T-helper 22 cell (primary cell): ENCODE data around the gene METTL23.

Experiments
- DNase-seq: peaks from one replicate; pipeline ENCODE4 v3.0.0-alpha.2; 2020; ENCODE audit warnings: low read depth

Gene METTL23

DNA sequence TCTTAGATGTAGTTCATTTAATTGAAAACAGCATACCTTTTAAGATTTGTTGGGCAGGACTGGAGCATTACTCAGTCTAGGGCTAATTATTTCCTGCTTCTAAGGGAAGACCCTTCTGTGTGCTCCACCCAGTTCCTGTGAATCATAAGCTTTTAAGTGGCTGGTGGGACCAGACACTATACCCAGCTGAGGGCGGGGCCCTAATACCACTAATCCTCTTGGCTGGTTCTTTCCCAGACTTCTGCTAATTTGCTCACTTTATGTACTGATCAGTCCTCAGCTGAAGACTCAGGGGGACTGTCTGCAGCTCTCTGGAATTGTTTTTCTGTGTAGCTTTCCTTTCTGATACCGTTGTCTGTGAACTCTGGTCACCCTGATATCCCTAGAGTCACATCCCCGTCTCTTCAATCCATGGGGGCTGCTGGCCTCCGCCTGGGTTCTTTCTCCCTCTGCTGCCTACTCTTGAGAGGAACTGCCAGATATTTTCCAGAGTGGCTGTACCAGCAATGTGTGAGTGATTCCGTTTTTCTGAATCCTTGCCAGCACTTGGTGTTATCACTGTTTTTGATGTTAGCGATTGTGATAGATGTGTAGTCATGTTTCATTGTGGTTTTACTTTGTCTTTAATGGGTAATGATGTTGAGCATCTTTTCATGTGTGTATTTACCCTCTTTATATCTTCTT is 46.3 kb downstream of the METTL23 start:
- DNase-seq = peak; percentile 76

DNA sequence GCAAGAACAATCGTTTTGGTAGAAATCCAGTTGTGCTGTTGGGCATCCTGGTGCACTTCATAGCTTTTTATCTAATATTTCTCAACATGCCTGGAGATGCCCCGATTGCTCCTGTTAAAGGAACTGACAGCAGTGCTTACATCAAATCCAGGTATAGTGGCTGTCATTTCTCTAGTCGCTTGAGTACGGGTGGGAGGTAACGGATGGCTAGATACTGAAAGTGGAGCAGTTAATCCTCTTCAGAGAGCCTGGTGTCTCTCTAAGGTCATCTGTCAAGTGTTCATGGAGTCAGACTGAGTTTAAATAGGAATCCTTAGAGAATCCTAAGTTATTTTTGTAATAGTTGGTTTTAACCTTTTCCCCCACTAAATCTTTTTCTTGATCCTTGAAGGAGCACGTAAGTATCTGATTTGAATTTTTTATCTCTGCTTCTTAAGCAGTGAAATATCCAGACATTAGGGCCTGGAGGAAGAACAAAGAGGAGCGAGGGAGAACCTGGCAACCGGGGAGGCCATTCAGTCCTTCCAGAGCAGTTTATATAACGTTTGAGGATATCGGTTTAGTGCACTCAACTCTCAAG is 48.5 kb downstream of the METTL23 start:
- DNase-seq = no peak

DNA sequence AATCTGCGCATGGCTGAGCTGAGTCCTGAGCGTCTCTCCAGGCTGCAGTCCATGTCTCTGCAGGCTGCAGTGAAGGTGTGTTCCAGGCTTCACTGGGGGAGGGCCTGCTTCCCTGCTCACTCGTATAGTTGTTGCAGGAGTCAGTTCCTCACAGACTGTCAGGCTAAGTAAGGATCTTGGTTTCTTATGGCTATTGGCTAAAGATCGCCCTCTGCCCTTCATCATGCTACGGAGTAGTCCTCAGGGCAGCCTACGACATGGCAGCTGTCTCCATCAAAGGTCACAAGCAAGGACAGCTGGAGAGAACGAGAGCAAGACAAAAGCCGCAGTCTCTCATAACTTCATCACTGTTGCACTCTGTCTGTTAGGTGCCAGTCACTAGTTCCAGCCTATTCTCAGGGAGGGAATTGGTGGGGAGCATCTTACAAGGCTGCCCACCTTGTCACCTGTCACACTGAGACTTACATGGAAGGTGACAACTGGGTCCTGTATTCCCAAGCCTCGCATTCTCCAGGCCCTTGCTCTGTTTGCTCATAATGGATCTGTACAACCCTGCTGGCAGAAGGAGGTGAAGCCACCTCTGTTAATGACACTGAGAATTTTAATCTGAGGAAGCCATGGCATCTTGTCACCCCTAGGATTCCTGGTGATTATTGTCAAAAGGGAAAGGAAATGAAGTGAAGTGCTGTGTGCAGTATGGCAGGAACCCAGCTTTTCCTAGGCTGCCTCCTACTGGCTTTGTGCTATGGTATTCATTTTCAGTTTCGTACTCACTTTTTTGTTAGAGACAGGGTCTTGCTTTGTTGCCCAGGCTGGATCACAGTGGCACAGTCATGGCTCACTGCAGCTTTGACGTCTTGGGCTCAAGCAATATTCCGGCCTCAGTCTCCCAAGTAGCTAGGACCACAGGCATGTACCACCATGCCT is 54.7 kb downstream of the METTL23 start:
- DNase-seq = no peak

- no peak for DNase-seq
These were observed 56.5 kb downstream of the METTL23 start for GRCh38 chr17:76783146-76783545.
